Left ventricle myocardium inferior (tissue), 1 donor: ENCODE data around the gene PHLDB3. TPM values are rescaled to one million over a fixed set of nuclear protein-coding genes. Genes with fewer than 3 reads are reported as not detected.
"Not testable (repeated sequence)": the region's sequence is repeated elsewhere in the genome, so short reads cannot be mapped to it uniquely, and the experiment has no call there.

ENCODE experiments used
- DNase-seq: peaks from one replicate; pipeline ENCODE4 v3.0.0-alpha.2; 2020
- H3K27ac ChIP-seq: fragments of 200-600 bp; replicated peaks from 2 replicates; pipeline ENCODE4 v1.8.0; 2021
- H3K27me3 ChIP-seq: fragments of 200-600 bp; 2 replicates; pipeline ENCODE4 v1.8.0; 2021; ENCODE audit warnings: low read depth
- H3K36me3 ChIP-seq: fragments of 200-600 bp; 2 replicates; pipeline ENCODE4 v1.8.0; 2021
- H3K4me1 ChIP-seq: fragments of 200-600 bp; 2 replicates; pipeline ENCODE4 v1.8.0; 2021
- H3K4me3 ChIP-seq: fragments of 200-600 bp; 2 replicates; pipeline ENCODE4 v1.8.0; 2021; ENCODE audit warnings: mild to moderate bottlenecking, moderate library complexity
- H3K9me3 ChIP-seq: fragments of 200-600 bp; replicated peaks from 2 replicates; pipeline ENCODE4 v1.8.0; 2021
- intact Hi-C: fragments of 100-400 bp; cut with micrococcal nuclease; formaldehyde crosslinking; loops from one replicate; pipeline ENCODE4 v1.11.0; 2022
- total RNA-seq: library from RNA; stranded (reverse); fragmentation: NEBNext Ultra II Directional; extraction: Animal tissue kit (Norgen Biotek cat#: 25700); gene quantifications from one replicate; pipeline ENCODE4 v1.2.1, GENCODE V29; 2021
- TF ChIP-seq, protein P1 (sequence below): fragments of 200-600 bp; IDR thresholded peaks from 2 replicates; pipeline ENCODE4 v1.8.0; 2021; ENCODE audit warnings: antibody characterized with exemption, mild to moderate bottlenecking, borderline replicate concordance
- donor health status: DM: no; HTN: yes; CAD: no; lungs with severe emphysema.

PHLDB3 gene
- total RNA-seq, 1 donor from 2014 or later: 4.5 TPM

DNA sequence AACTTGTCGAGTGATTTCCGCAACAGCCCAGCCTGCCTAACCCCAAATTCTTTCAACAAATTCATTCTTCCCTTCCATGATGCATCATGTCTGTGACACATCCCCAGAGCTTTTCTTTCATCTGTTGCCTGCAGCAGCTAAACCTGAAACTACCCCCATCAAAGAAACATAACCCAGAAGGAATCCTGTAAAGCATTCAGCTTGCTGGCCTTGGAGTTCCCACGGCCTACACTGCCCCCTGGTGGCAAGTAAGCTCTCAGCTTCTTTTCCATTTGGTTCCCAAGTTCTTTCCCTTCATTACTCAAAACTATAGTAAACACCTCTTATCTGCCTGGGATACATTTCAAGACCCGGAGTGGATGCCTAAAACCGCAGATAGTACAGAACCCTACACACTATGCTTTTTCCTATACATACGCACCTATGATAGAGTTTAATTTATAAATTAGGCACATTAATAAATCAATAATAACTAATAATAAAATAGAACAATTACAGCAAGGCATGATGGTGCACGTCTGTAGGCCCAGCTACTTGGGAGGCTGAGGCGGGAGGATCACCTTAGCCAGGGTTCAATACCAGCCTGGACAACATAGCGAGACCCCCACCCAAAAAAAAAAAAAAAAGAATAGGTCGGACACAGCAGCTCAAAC is 15.0 kb upstream of the PHLDB3 start:
- TF ChIP-seq, protein P1, sequence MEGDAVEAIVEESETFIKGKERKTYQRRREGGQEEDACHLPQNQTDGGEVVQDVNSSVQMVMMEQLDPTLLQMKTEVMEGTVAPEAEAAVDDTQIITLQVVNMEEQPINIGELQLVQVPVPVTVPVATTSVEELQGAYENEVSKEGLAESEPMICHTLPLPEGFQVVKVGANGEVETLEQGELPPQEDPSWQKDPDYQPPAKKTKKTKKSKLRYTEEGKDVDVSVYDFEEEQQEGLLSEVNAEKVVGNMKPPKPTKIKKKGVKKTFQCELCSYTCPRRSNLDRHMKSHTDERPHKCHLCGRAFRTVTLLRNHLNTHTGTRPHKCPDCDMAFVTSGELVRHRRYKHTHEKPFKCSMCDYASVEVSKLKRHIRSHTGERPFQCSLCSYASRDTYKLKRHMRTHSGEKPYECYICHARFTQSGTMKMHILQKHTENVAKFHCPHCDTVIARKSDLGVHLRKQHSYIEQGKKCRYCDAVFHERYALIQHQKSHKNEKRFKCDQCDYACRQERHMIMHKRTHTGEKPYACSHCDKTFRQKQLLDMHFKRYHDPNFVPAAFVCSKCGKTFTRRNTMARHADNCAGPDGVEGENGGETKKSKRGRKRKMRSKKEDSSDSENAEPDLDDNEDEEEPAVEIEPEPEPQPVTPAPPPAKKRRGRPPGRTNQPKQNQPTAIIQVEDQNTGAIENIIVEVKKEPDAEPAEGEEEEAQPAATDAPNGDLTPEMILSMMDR: peak; percentile 91
- Histone ChIP-seq H3K9me3 (no peaks in the 10 kb centered on the region), H3K4me3 (no peak overlapping the region), H3K4me1 (peaks cover 3% of the 10 kb centered on the region), H3K36me3 (no peaks in the 10 kb centered on the region), H3K27ac (no peak overlapping the region), H3K27me3 (no peaks in the 10 kb centered on the region)
- DNase-seq: peak; percentile 70
- intact Hi-C loops: loop anchor here (2.0 kb wide), 1 partner anchor 73 kb away; no protein-coding TSS in a partner anchor

DNA sequence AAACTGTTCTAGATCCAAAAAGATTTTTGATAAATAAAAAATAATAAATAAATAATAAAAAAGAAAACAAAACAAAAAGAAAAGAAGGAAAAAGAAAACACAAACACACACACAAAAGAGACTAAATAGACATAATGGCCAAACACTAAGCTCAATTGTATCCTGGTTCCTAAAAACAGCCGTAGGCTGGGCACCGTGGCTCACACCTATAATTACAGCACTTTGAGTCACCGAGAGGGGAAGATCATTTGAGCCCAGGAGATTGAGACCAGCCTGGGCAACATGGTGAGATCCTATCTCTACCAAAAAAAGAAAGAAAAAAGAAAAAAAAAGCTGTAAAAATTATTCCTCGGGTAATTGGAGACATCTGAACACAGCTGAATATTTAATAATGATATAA is 13.5 kb upstream of the PHLDB3 start:
- intact Hi-C loops: loop anchor here (2.0 kb wide), 1 partner anchor 71 kb away; no protein-coding TSS in a partner anchor
- TF ChIP-seq, protein P1: no peak
- Histone ChIP-seq H3K27me3 (no peaks in the 10 kb centered on the region), H3K36me3 (no peaks in the 10 kb centered on the region), H3K4me1 (no peaks in the 10 kb centered on the region), H3K4me3 (no peak overlapping the region), H3K27ac (no peak overlapping the region), H3K9me3 (no peaks in the 10 kb centered on the region)
- no peak for DNase-seq

DNA sequence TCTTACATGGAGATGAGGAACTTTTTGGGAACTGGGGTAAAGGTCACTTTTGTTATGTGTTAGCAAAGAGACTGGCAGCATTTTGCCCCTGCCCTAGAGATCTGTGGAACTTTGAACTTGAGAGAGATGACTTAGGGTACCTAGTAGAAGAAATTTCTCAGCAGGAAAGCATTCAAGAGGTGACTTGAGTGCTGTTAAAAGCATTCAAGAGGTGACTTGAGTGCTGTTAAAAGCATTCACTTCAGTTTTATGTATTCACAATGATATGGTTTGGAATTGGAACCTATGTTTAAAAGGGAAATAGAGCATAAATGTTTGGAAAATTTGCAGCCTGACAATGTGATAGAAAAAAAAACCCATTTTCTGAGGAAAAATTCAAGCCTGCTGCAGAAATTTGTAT is 7.9 kb upstream of the PHLDB3 start:
- intact Hi-C loops, H3K4me1 ChIP-seq, H3K4me3 ChIP-seq, H3K27ac ChIP-seq, H3K9me3 ChIP-seq, H3K27me3 ChIP-seq, DNase-seq: not testable (repeated sequence)
- H3K36me3 ChIP-seq: peaks cover 32% of the 10 kb centered on the region

DNA sequence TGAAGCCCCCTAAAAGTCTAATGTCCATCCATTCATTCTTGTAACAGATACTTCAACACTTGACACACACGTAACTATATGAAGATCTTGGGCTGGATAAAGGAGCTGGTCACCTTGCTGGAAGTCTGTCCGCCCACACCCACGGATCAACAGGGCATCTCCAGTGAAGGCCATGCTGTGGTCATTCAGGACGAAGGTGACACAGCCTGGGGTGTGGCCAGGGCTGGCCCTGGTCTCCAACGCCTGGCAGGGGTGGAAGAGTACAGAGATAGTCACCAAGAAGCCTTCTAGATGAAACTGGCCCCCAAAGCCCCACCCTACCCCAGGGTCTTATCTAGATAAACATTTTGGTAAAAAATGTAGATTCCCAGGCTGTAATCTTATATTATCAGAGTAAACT is 6.8 kb upstream of the PHLDB3 start:
- TF ChIP-seq, protein P1: no peak
- Histone ChIP-seq H3K9me3 (no peaks in the 10 kb centered on the region), H3K27me3 (no peaks in the 10 kb centered on the region), H3K4me3 (no peak overlapping the region), H3K27ac (no peak overlapping the region), H3K36me3 (peaks cover 32% of the 10 kb centered on the region), H3K4me1 (no peaks in the 10 kb centered on the region)
- intact Hi-C loops: no loop called here
- DNase-seq: no peak

DNA sequence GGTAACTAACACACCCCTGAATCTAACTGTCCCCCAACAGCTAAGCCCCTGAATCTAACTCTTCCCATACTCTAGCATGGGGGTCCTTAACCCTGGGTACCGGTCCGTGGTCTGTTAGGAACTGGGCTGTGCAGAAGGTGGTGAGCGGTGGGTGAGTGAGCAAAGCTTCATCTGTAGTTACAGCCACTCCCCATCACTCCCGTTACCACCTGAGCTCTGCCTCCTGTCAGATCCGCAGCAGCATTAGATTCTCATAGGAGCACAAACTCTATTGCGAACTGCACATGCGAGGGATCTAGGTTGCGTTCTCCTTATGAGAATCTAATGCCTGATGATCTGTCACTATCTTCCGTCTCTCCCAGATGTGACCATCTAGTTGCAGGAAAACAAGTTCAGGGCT is 6.2 kb upstream of the PHLDB3 start:
- TF ChIP-seq, protein P1: no peak

DNA sequence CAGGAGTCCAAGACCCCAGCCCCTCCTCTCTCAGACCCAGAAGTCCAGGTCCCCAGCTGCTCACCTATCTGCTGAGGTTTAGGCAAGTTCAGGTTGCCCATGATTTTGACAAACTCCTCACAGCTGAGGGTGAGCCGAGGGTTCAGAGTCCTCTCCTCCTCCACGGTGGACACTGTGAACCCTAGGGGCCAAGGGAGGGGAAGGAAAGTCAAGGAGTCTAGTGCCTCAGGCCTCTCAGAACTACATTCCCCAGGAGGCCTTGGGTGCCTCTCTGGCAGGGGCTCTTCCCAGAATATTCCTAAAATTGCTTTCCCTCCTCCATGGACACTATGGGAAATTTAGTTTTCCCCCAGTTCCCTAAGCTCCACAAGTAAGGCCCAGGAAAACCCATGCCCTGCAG is 3.3 kb upstream of the PHLDB3 start:
- Histone ChIP-seq H3K4me1 (peaks cover 17% of the 10 kb centered on the region), H3K27me3 (no peaks in the 10 kb centered on the region), H3K4me3 (no peak overlapping the region), H3K27ac (no peak overlapping the region), H3K9me3 (no peaks in the 10 kb centered on the region), H3K36me3 (peaks cover 32% of the 10 kb centered on the region)
- intact Hi-C loops: no loop called here
- TF ChIP-seq, protein P1: no peak
- DNase-seq: no peak

More for the DNA sequence above, 6.2 kb upstream of the PHLDB3 start:
- Histone ChIP-seq H3K4me1 (no peaks in the 10 kb centered on the region), H3K4me3 (no peak overlapping the region), H3K9me3 (no peaks in the 10 kb centered on the region), H3K27ac (no peak overlapping the region), H3K36me3 (peaks cover 32% of the 10 kb centered on the region), H3K27me3 (no peaks in the 10 kb centered on the region)
- intact Hi-C loops: no loop called here
- no peak for DNase-seq
